T47D (cell line): ENCODE measurements around the gene CAPG.
"Not testable (repeated sequence)": the region's sequence is repeated elsewhere in the genome, so short reads cannot be mapped to it uniquely, and the experiment has no call there.

Experiments
- DNase-seq, 2 experiments: peaks; one replicate each; pipeline versions ENCODE4 v3.0.0 to v3.0.0-alpha.2; 2011 to 2012; ENCODE audit warnings: low read depth in 1 of 2, low spot score in 1 of 2
- JUND ChIP-seq: IDR thresholded peaks from 2 replicates; pipeline ENCODE4 v1.6.1; 2012; ENCODE audit warnings: low read depth
- in situ Hi-C: cut with HindIII; loops from 2 replicates; pipeline ENCODE4 v1.10.0; 2016; ENCODE audit warnings: low sequenced_read_pairs, low pct_unique_long_range_greater_than_20kb

Gene CAPG

GRCh38 chr2:85369500-85369899, 40.7 kb downstream of the CAPG start:
- TF ChIP-seq JUND: no peak
- in situ Hi-C loops: no loop called here
- peak; percentile 42 to 79 for DNase-seq

- in situ Hi-C loops: no loop called here
- no peak for TF ChIP-seq JUND
- DNase-seq: no peak
Observed at GRCh38 chr2:85368921-85369320, 41.2 kb downstream of the CAPG start.

DNA sequence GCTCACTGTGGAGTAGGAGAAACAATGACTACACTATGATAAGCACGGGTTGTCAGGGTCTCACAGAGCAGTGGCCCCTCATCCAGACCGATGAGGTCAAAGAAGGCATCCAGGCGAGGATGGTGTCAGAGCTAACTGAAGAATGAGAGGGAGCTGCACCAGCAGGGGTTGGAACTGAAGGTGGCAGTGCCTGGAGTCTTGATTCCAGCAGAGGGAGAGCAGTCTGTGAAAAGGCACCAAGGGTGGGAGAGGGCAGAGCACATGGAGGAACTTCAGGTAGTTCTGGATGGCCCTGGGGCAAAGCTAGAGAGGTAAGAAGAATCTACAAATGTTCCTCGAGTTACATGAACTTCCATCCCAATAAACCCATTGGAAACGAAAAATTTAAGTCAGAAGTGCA, 43.0 kb downstream of the CAPG start:
- no peak for DNase-seq
- no peak for TF ChIP-seq JUND
- in situ Hi-C loops: no loop called here

DNA sequence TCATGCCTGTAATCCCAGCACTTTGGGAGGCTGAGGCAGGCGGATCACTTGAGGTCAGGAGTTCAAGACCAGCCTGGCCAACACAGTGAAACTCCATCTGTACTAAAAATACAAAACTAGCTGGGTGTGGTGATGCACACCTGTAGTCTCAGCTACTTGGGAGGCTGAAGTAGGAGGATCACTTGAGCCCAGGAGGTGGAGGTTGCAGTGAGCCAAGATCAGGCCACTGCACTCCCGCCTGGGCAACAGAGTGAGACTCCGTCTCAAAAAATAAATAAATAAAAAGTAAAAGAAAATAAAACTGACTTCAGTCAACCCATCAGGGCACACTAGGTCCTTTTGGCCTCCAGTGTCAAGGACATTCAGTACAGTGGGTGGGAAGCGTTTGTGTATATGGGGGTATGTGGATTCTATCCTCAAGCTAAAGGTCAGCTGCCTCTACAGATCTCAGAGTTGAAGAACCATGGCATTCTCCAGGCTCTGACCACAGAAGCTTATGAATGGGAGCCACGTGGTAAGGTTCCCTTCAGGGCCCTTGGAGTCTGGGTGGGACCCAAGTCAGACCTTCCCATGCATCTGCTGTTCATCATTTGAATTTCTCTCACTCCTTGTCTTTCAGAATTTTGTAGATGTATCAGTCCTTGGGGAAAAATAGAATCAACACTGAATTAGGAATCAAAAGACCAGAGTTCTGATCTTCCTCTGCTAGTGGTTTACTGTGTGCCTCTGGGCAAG, 47.3 kb downstream of the CAPG start:
- in situ Hi-C loops, DNase-seq: not testable (repeated sequence)

DNA sequence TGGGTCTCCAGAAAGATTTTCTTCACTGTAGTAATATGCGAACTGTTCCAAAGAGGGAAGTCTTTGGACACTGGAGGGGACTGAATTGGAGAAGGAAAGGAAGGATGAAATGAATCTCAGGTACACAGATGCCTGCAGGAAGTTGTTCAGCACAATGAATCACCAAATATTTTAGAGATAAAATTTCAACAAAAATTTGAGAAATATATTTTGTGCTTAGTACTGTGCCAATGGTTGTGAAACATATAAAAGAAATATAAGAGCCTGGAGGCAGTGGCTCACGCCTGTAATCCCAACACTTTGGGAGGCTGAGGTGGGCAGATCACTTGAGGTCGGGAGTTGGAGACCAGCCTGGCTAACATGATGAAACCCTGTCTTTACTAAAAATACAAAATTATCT, 52.4 kb downstream of the CAPG start:
- TF ChIP-seq JUND: no peak
- in situ Hi-C loops: no loop called here
- DNase-seq: no peak

GRCh38 chr2:85356186-85356585, 54.0 kb downstream of the CAPG start:
- TF ChIP-seq JUND: no peak
- in situ Hi-C loops: no loop called here
- DNase-seq: no peak

GRCh38 chr2:85355521-85355920, 54.6 kb downstream of the CAPG start:
- in situ Hi-C loops: no loop called here
- DNase-seq: no peak
- no peak for TF ChIP-seq JUND

- in situ Hi-C loops: no loop called here
- TF ChIP-seq JUND: no peak
- no peak for DNase-seq
Observed at GRCh38 chr2:85355073-85355410, 55.1 kb downstream of the CAPG start.

- TF ChIP-seq JUND: no peak
- DNase-seq: peak; percentile 75 to 99
- in situ Hi-C loops: no loop called here
Observed at GRCh38 chr2:85354286-85355072, 55.7 kb downstream of the CAPG start, which contains the start of the genes ELMOD3 and RETSAT. TSS of gene ELMOD3 (plus strand) at chr2:85354769. CDS start at chr2:85357199, 2,430 bp downstream. TSS of gene RETSAT (minus strand) at chr2:85354528. CDS start at chr2:85354507, 21 bp downstream.

DNA sequence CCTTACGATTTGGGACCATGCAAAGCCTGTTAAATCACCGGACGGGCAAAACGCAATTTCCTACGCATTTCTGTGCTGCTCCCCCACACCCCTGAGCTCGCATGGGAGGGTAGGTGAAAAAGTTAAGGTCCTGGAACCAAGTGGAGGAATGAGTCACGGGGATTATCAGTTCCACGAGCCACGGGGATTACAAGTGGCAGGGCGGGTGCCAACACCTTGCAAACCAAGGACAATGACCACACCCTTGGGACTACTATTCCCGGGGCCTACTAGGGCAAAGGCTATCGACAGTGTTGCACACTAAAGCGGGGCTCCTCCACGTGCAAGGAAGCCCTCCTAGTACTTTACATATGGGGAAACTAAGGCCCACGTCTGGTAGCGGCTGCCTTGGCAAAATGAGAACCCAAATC, 56.3 kb downstream of the CAPG start:
- in situ Hi-C loops: no loop called here
- no peak for DNase-seq
- no peak for TF ChIP-seq JUND

GRCh38 chr2:85347599-85347998, 62.6 kb downstream of the CAPG start:
- no peak for DNase-seq
- in situ Hi-C loops: no loop called here
- no peak for TF ChIP-seq JUND
